Kidney epithelial cell (primary cell): ENCODE data around the gene METTL26. TPM values are rescaled to one million over a fixed set of nuclear protein-coding genes. Genes with fewer than 3 reads are reported as not detected.
A peak's percentile ranks its signal among the peaks of the same experiment; 100 is the strongest.

Source experiments
- DNase-seq: peaks from one replicate; pipeline ENCODE4 v3.0.0-alpha.2; 2010; ENCODE audit warnings: low read depth
- H3K27me3 ChIP-seq: 2 replicates; pipeline ENCODE4 v1.6.0; 2011; ENCODE audit warnings: low read length; ENCODE audit not compliant: control insufficient read depth, insufficient read depth
- H3K36me3 ChIP-seq: 2 replicates; pipeline ENCODE4 v1.5.1; 2011; ENCODE audit warnings: low read length; ENCODE audit not compliant: control insufficient read depth, insufficient read depth
- H3K4me3 ChIP-seq: 2 replicates; pipeline ENCODE4 v1.5.1; 2011; ENCODE audit warnings: low read depth, mild to moderate bottlenecking, control low read depth, low read length
- CTCF ChIP-seq: IDR thresholded peaks from 2 replicates; pipeline ENCODE4 v1.5.1; 2011; ENCODE audit warnings: mild to moderate bottlenecking, moderate library complexity, low read length, control low read depth, inconsistent platforms; ENCODE audit not compliant: insufficient read depth, poor library complexity, severe bottlenecking
- total RNA-seq: library from RNA; depleted of rRNA; stranded (reverse); fragments of >200 nt; gene quantifications from 2 replicates; pipeline ENCODE4 v1.2.3, GENCODE V29; 2015

The METTL26 gene
- total RNA-seq, 1 donor from 2014 or later = 170 TPM

GRCh38 chr16:678858-679813 lies 43.0 kb upstream of the METTL26 start:
- Histone ChIP-seq H3K27me3 (peaks cover 21% of the 10 kb centered on the region), H3K36me3 (peaks cover 1% of the 10 kb centered on the region), H3K4me3 (peak overlapping the region; percentile 49)
- TF ChIP-seq CTCF = no peak
- no peak for DNase-seq

GRCh38 chr16:678209-678857 lies 42.2 kb upstream of the METTL26 start:
- Histone ChIP-seq H3K36me3 (peaks cover 1% of the 10 kb centered on the region), H3K27me3 (peaks cover 21% of the 10 kb centered on the region), H3K4me3 (no peak overlapping the region)
- DNase-seq = no peak
- TF ChIP-seq CTCF = no peak

- no peaks in the 10 kb centered on the region for H3K36me3 ChIP-seq
- DNase-seq = no peak
- TF ChIP-seq CTCF = no peak
- H3K4me3 ChIP-seq = no peak overlapping the region
- H3K27me3 ChIP-seq = peaks cover 21% of the 10 kb centered on the region
These were observed 41.4 kb upstream of the METTL26 start for GRCh38 chr16:677316-678190.

GRCh38 chr16:676913-677312 lies 40.8 kb upstream of the METTL26 start:
- DNase-seq = no peak
- TF ChIP-seq CTCF = no peak
- no peak overlapping the region for H3K4me3 ChIP-seq
- no peaks in the 10 kb centered on the region for H3K36me3 ChIP-seq
- H3K27me3 ChIP-seq = peaks cover 21% of the 10 kb centered on the region

GRCh38 chr16:676565-676902 lies 40.4 kb upstream of the METTL26 start:
- no peak for TF ChIP-seq CTCF
- no peaks in the 10 kb centered on the region for H3K36me3 ChIP-seq
- no peak overlapping the region for H3K4me3 ChIP-seq
- peaks cover 21% of the 10 kb centered on the region for H3K27me3 ChIP-seq
- DNase-seq = no peak
